Measurements from ENCODE around the gene CHST11. TPM values are rescaled to one million over a fixed set of nuclear protein-coding genes. Genes with fewer than 3 reads are reported as not detected.

The CHST11 gene
- total RNA-seq, 1 experiment from 2014 or later = 1.1 TPM

- intact Hi-C loops (cut with micrococcal nuclease; ENCODE audit: unreplicated experiment) = no loop called here
- Histone ChIP-seq H3K4me1 (ENCODE audit: insufficient read depth, low read length, poor library complexity, severe bottlenecking) (no peaks in the 10 kb centered on the region), H3K36me3 (ENCODE audit: insufficient read depth, low read length, poor library complexity, severe bottlenecking) (no peaks in the 10 kb centered on the region), H3K27me3 (replicated peaks; ENCODE audit: insufficient read depth, low read depth, low read length, poor library complexity) (no peaks in the 10 kb centered on the region), H3K4me3 (ENCODE audit: low read depth, low read length, poor library complexity, severe bottlenecking) (no peak overlapping the region), H3K9me3 (ENCODE audit: low read depth, low read length, poor library complexity, severe bottlenecking) (no peaks in the 10 kb centered on the region), H3K27ac (ENCODE audit: low read depth, low read length, poor library complexity, severe bottlenecking) (no peak overlapping the region)
- ChIA-PET POLR2A (ENCODE audit: low non-redundant PET) (no interaction called here), CTCF (no interaction called here)
- DNase-seq (ENCODE audit: low spot score) = no peak
- no peak for TF ChIP-seq EZH2 (IDR thresholded peaks at IDR 0.05; ENCODE audit: borderline replicate concordance, low read depth, low read length, poor library complexity, severe bottlenecking)
- BruUV-seq (replicated peaks) = no TSS peak
Measured at GRCh38 chr12:104585448-104586055, 128.8 kb downstream of the CHST11 start.

- intact Hi-C loops (cut with micrococcal nuclease; ENCODE audit: unreplicated experiment) = no loop called here
- Histone ChIP-seq H3K4me1 (ENCODE audit: insufficient read depth, low read length, poor library complexity, severe bottlenecking) (no peaks in the 10 kb centered on the region), H3K4me3 (ENCODE audit: low read depth, low read length, poor library complexity, severe bottlenecking) (no peak overlapping the region), H3K27ac (ENCODE audit: low read depth, low read length, poor library complexity, severe bottlenecking) (no peak overlapping the region), H3K36me3 (ENCODE audit: insufficient read depth, low read length, poor library complexity, severe bottlenecking) (no peaks in the 10 kb centered on the region), H3K9me3 (ENCODE audit: low read depth, low read length, poor library complexity, severe bottlenecking) (no peaks in the 10 kb centered on the region), H3K27me3 (replicated peaks; ENCODE audit: insufficient read depth, low read depth, low read length, poor library complexity) (no peaks in the 10 kb centered on the region)
- ChIA-PET POLR2A (ENCODE audit: low non-redundant PET) (no interaction called here), CTCF (no interaction called here)
- no peak for DNase-seq (ENCODE audit: low spot score)
- no peak for TF ChIP-seq EZH2 (IDR thresholded peaks at IDR 0.05; ENCODE audit: borderline replicate concordance, low read depth, low read length, poor library complexity, severe bottlenecking)
- no TSS peak for BruUV-seq (replicated peaks)
Measured at GRCh38 chr12:104586351-104586919, 129.7 kb downstream of the CHST11 start.

GRCh38 chr12:104588047-104588920, 131.5 kb downstream of the CHST11 start:
- BruUV-seq (replicated peaks) = no TSS peak
- ChIA-PET CTCF (no interaction called here), POLR2A (ENCODE audit: low non-redundant PET) (no interaction called here)
- intact Hi-C loops (cut with micrococcal nuclease; ENCODE audit: unreplicated experiment) = no loop called here
- Histone ChIP-seq H3K27me3 (replicated peaks; ENCODE audit: insufficient read depth, low read depth, low read length, poor library complexity) (no peaks in the 10 kb centered on the region), H3K36me3 (ENCODE audit: insufficient read depth, low read length, poor library complexity, severe bottlenecking) (no peaks in the 10 kb centered on the region), H3K4me1 (ENCODE audit: insufficient read depth, low read length, poor library complexity, severe bottlenecking) (no peaks in the 10 kb centered on the region), H3K4me3 (ENCODE audit: low read depth, low read length, poor library complexity, severe bottlenecking) (no peak overlapping the region), H3K9me3 (ENCODE audit: low read depth, low read length, poor library complexity, severe bottlenecking) (no peaks in the 10 kb centered on the region), H3K27ac (ENCODE audit: low read depth, low read length, poor library complexity, severe bottlenecking) (no peak overlapping the region)
- no peak for DNase-seq (ENCODE audit: low spot score)
- TF ChIP-seq EZH2 (IDR thresholded peaks at IDR 0.05; ENCODE audit: borderline replicate concordance, low read depth, low read length, poor library complexity, severe bottlenecking) (no peak), CTCF (conservative IDR thresholded peaks at IDR 0.05; ENCODE audit: low read depth, low read length) (no peak)

GRCh38 chr12:104588921-104589590, 132.3 kb downstream of the CHST11 start:
- Histone ChIP-seq H3K9me3 (ENCODE audit: low read depth, low read length, poor library complexity, severe bottlenecking) (no peaks in the 10 kb centered on the region), H3K4me1 (ENCODE audit: insufficient read depth, low read length, poor library complexity, severe bottlenecking) (no peaks in the 10 kb centered on the region), H3K27ac (ENCODE audit: low read depth, low read length, poor library complexity, severe bottlenecking) (no peak overlapping the region), H3K36me3 (ENCODE audit: insufficient read depth, low read length, poor library complexity, severe bottlenecking) (no peaks in the 10 kb centered on the region), H3K27me3 (replicated peaks; ENCODE audit: insufficient read depth, low read depth, low read length, poor library complexity) (no peaks in the 10 kb centered on the region), H3K4me3 (ENCODE audit: low read depth, low read length, poor library complexity, severe bottlenecking) (no peak overlapping the region)
- DNase-seq (ENCODE audit: low spot score) = no peak
- TF ChIP-seq CTCF (conservative IDR thresholded peaks at IDR 0.05; ENCODE audit: low read depth, low read length) (no peak), EZH2 (IDR thresholded peaks at IDR 0.05; ENCODE audit: borderline replicate concordance, low read depth, low read length, poor library complexity, severe bottlenecking) (no peak)
- CTCF ChIA-PET = no interaction called here
- no TSS peak for BruUV-seq (replicated peaks)
- intact Hi-C loops (cut with micrococcal nuclease; ENCODE audit: unreplicated experiment) = no loop called here
- POLR2A ChIA-PET (ENCODE audit: low non-redundant PET) = no interaction called here

All from A673 (cell line).